ENCODE data around the gene TRH.

TRH gene

GRCh38 chr3:129974833-129975704, 549 bp downstream of the TRH start:
- Histone ChIP-seq H3K4me1 (no peaks in the 10 kb centered on the region; the same call in 1 of the 2 replicates), H3K4me3 (ENCODE audit: low read depth, low read length) (peak overlapping the region; percentile 32), H3K9me3 (no peaks in the 10 kb centered on the region), H3K27me3 (peaks cover 37% of the 10 kb centered on the region), H3K36me3 (no peaks in the 10 kb centered on the region)
- DNase-seq, result peak; percentile 25
- TF ChIP-seq, protein P1, sequence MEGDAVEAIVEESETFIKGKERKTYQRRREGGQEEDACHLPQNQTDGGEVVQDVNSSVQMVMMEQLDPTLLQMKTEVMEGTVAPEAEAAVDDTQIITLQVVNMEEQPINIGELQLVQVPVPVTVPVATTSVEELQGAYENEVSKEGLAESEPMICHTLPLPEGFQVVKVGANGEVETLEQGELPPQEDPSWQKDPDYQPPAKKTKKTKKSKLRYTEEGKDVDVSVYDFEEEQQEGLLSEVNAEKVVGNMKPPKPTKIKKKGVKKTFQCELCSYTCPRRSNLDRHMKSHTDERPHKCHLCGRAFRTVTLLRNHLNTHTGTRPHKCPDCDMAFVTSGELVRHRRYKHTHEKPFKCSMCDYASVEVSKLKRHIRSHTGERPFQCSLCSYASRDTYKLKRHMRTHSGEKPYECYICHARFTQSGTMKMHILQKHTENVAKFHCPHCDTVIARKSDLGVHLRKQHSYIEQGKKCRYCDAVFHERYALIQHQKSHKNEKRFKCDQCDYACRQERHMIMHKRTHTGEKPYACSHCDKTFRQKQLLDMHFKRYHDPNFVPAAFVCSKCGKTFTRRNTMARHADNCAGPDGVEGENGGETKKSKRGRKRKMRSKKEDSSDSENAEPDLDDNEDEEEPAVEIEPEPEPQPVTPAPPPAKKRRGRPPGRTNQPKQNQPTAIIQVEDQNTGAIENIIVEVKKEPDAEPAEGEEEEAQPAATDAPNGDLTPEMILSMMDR (IDR thresholded peaks at IDR 0.05; ENCODE audit: low read depth, low read length), result no peak

DNA sequence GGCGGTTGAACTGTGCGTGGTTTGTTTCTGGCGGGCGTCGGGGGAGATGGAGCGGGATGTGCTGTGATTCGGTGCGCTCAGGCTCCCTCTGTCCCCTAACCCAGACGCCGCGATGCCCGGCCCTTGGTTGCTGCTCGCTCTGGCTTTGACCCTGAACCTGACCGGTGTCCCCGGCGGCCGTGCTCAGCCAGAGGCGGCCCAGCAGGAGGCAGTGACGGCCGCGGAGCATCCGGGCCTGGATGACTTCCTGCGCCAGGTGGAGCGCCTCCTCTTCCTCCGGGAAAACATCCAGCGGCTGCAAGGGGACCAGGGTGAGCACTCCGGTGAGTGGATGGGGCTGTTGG, 1.2 kb downstream of the TRH start:
- peaks cover 37% of the 10 kb centered on the region for H3K27me3 ChIP-seq
- peak overlapping the region; percentile 32 for H3K4me3 ChIP-seq (ENCODE audit: low read depth, low read length)
- H3K4me1 ChIP-seq, result no peaks in the 10 kb centered on the region; the same call in 1 of the 2 replicates
- peak; percentile 17 for DNase-seq
- TF ChIP-seq, protein P1 (IDR thresholded peaks at IDR 0.05; ENCODE audit: low read depth, low read length), result peak; percentile 23; the same call in 1 of the 2 replicates
- H3K36me3 ChIP-seq, result no peaks in the 10 kb centered on the region
- H3K9me3 ChIP-seq, result no peaks in the 10 kb centered on the region

- no peaks in the 10 kb centered on the region for H3K36me3 ChIP-seq
- H3K27me3 ChIP-seq, result peaks cover 37% of the 10 kb centered on the region
- DNase-seq, result no peak
- H3K4me1 ChIP-seq, result no peaks in the 10 kb centered on the region; the same call in 1 of the 2 replicates
- TF ChIP-seq, protein P1 (IDR thresholded peaks at IDR 0.05; ENCODE audit: low read depth, low read length), result no peak
- H3K9me3 ChIP-seq, result no peaks in the 10 kb centered on the region
- no peak overlapping the region for H3K4me3 ChIP-seq (ENCODE audit: low read depth, low read length)
Measured at GRCh38 chr3:129976286-129976685, 1.8 kb downstream of the TRH start.

DNA sequence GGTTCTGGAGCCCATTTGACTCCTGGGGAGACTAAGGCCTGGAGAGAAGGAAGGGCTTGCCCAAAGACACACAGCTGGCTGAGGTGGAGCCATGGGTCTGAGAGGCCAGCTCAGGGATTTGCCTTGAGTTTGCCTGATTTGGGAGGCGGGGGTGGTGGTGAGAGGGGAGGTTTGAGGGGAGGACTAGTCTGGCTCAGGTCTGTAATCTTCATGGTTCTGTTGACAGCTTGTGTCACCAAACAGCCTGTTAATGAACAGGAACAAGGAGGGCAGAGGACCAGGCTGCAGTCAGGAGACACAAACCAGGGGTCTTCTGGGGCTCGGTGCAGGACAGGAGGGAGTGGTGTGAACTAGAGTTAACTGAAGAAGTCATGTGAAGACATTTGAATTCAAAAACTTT, 3.6 kb downstream of the TRH start:
- Histone ChIP-seq H3K27me3 (peaks cover 37% of the 10 kb centered on the region), H3K4me1 (no peaks in the 10 kb centered on the region; the same call in 1 of the 2 replicates), H3K9me3 (no peaks in the 10 kb centered on the region), H3K4me3 (ENCODE audit: low read depth, low read length) (no peak overlapping the region), H3K36me3 (no peaks in the 10 kb centered on the region)
- DNase-seq, result no peak
- TF ChIP-seq, protein P1 (IDR thresholded peaks at IDR 0.05; ENCODE audit: low read depth, low read length), result no peak

- H3K27me3 ChIP-seq, result peaks cover 20% of the 10 kb centered on the region
- no peak overlapping the region for H3K4me3 ChIP-seq (ENCODE audit: low read depth, low read length)
- TF ChIP-seq, protein P1 (IDR thresholded peaks at IDR 0.05; ENCODE audit: low read depth, low read length), result no peak
- H3K9me3 ChIP-seq, result no peaks in the 10 kb centered on the region
- no peak for DNase-seq
- no peaks in the 10 kb centered on the region for H3K36me3 ChIP-seq
- peaks cover 2% of the 10 kb centered on the region; the same call in 1 of the 2 replicates for H3K4me1 ChIP-seq
Measured at GRCh38 chr3:129979905-129980304, 5.4 kb downstream of the TRH start.

GRCh38 chr3:129983561-129983960, 9.0 kb downstream of the TRH start:
- Histone ChIP-seq H3K9me3 (no peaks in the 10 kb centered on the region), H3K36me3 (no peaks in the 10 kb centered on the region), H3K4me1 (peaks cover 10% of the 10 kb centered on the region), H3K27me3 (no peaks in the 10 kb centered on the region), H3K4me3 (ENCODE audit: low read depth, low read length) (no peak overlapping the region)
- no peak for DNase-seq
- TF ChIP-seq, protein P1 (IDR thresholded peaks at IDR 0.05; ENCODE audit: low read depth, low read length), result no peak
